Activated T-cell treated with anti-CD3 and anti-CD28 coated beads for 4 hours (primary cell): ENCODE data around the gene KCNG2.
"Not testable (repeated sequence)": the region's sequence is repeated elsewhere in the genome, so short reads cannot be mapped to it uniquely, and the experiment has no call there.

ENCODE experiments used
- DNase-seq: peaks from one replicate; pipeline ENCODE4 v3.0.0-alpha.2; 2020

Gene KCNG2

DNA sequence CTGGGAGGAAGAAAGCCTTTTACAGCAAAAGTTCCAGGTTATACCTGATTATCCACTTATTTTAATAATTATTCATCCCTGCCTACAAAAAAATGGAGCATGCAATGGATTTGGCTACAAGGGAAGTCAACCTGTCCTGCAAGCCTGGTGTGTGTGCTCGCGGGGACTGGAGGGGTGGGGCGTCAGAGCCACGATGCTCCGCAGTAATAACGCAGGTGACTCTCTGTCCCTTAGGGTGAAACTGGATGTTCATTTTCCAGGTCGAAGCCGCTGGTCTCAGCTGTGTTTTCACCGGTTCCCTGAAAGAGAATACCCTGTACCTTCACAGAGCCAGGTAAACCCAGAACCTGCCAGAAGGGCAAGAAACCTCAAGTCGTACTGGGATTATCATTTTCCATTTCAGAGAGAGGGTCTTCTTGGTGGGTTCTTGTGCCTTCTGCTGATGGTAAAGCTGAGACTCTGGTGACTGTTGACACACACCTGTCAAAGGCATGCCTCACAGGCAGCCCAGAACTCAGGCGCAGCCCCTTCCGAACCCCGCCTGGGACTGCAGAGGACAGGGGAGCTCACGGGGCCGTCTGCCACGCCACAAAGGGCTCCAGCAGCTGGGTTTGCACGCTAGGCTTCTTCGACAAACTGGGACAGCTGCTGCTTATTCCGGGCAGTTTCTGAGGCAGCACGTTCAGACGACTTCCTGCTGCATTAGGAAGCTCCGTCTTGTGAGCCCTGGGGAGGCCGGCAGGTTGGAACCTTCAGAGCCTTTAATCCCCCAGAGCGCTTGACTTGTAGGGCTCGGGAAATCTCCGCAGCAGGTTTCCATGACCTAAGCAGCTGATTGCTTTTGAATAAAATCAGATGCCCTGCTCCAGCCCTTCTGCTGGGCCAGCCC is 58.6 kb downstream of the KCNG2 start:
- no peak for DNase-seq

DNA sequence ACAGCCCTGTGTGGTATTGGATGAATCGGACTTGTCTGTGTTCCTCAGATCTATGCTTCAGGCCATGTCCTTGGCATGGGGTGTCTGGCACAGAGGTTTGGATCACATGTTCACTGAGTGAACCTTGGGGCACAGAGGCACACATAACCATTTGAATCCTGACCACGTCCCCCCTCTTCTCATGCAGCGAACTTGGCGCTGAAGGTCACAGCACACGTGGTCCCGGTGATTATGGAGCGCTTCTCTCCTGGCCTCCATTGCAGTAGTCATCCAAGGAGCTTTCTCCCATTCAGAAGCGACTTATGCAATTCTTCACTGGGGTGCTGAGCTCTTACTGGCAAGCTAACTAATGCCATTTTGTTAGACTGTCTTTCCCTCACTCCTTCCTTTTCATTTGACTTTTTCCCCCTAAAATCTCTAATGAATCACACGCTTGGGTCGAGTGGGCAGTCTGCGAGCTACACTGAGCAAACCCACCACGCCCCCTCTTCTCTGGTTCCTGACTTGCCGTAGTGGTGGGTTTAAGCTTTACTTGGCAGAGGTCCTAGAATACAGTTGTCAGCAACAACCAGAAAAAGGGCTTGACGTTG is 59.4 kb downstream of the KCNG2 start:
- no peak for DNase-seq

GRCh38 chr18:79859314-79859713 is 61.6 kb downstream of the KCNG2 start:
- DNase-seq: no peak

DNA sequence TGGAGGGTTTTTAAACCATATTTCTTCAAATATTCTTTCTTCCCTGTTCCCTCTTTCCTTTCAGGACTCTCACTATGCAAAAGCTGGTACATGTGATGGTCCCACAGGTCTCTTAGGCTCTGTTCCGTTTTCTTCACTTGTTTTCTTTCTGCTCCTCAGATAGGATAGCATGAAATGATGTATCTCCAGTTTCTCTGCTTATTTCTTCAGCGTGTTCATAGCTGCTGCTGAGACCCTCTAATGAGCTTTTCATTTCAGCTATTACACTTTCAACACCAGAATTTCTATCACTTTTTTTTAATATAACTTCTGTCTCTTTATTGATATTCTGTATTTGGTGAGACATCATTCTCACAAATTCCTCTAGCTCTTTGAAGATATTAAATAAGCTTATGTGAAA is 63.9 kb downstream of the KCNG2 start:
- no peak for DNase-seq

GRCh38 chr18:79862562-79862961 is 64.8 kb downstream of the KCNG2 start:
- DNase-seq: no peak

DNA sequence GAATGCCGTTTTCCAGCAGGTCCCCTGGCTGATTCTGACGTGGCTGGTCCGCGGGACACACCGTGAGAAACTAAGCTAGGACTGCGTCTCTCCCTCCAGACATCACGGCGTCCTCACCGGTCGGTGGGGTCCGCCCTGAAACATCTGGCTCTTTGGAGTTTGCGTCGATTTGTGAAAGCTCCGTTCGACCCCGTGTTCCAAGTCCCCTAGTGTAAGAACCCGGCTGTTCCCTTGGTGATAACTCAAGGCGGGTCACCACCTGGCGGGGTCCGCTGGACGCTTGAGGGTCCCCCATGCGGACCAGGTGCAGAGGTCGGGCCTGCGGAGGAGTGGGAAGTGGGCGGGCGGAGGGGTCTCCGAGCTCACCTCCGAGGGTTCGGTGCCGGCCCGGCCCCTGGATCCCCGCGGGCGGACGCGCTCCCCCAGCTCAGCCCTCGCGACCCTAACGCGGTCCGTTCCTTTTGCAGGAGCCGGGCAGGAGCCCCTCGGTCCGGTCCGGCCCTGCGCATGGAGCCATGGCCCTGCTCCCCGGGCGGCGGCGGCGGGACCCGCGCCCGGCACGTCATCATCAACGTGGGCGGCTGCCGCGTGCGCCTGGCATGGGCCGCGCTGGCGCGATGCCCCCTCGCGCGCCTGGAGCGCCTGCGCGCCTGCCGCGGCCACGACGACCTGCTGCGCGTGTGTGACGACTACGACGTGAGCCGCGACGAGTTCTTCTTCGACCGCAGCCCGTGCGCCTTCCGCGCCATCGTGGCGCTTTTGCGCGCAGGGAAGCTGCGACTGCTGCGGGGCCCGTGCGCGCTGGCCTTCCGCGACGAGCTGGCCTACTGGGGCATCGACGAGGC is 65.6 kb downstream of the KCNG2 start:
- no peak for DNase-seq

DNA sequence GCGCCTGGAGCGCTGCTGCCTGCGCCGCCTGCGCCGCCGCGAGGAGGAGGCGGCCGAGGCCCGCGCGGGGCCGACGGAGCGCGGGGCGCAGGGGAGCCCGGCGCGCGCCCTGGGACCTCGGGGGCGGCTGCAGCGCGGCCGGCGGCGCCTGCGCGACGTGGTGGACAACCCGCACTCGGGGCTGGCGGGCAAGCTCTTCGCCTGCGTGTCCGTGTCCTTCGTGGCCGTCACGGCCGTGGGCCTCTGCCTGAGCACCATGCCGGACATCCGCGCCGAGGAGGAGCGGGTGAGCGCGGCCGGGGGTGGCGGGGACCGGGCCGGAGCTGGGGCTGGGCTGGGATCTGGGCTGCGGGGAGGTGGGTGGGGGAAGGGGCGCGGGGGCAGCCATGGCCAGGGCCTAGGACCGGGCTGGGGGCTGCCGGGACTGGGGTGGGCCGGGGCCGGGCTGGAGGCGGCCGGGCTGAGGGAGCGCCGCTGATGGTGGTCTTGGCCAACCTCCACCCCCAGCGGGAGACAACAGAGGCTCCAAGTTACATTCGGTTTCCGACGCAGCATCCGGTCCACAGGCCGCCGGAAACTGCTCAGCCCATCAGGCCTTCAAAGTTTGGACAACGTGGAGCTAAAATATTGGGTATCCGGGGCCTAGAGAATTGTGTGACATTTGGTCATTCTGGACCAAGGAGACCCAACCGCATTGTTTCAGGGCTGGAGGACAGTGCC is 66.4 kb downstream of the KCNG2 start:
- DNase-seq: no peak

DNA sequence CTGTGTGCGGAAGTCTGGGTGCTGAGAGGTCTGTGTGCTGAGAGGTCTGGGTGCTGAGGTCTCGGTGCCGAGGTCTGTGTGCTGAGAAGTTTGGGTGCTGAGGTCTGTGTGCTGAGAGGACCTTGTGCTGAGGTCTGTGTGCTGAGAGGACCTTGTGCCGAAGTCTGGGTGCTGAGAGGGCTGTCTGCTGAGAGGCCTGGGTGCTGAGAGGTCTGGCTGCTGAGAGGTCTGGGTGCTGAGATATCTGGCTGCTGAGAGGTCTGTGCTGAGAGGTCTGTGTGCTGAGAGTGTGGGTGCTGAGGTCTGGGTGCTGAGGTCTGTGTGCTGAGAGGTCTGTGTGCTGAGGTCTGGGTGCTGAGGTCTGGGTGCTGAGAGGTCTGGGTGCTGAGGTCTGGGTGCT is 67.2 kb downstream of the KCNG2 start:
- not testable (repeated sequence) for DNase-seq

DNA sequence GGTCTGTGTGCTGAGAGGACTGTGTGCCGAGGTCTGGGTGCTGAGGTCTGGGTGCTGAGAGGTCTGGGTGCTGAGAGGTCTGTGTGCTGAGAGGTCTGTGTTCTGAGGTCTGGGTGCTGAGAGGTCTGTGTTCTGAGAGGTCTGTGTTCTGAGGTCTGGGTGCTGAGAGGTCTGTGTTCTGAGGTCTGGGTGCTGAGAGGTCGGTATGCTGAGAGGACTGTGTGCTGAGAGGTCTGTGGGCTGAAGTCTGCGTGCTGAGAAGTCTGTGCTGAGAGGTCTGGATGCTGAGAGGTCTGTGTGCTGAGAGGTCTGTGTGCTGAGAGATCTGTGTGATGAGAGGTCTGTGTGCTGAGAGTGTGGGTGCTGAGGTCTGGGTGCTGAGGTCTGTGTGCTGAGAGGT is 68.2 kb downstream of the KCNG2 start:
- DNase-seq: not testable (repeated sequence)

DNA sequence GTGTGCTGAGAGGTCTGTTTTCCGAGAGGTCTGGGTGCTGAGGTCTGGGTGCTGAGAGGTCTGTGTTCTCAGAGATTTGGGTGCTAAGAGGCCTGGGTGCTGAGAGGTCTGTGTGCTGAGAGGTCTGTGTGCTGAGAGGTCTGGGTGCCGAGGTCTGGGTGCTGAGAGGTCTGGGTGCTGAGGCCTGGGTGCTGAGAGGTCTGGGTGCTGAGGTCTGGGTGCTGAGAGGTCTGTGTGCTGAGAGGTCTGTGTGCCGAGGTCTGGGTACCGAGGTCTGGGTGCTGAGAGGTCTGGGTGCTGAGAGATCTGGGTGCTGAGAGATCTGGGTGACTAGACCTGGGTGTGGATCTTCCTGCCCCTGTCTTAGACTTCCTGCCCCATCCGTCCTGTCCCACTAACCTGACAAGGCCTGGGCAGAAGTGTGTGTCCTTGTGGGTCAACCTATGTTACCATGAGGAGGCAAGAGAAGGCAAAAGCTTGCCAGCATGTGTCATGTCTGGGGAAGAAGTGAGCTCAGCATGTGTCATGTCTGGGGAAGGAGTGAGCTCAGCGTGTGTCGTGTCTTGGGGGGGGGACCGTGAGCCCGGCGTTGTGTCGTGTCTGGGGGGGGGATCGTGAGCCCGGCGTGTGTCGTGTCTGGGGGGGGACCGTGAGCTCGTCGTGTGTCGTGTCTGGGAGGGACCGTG is 69.3 kb downstream of the KCNG2 start:
- no peak for DNase-seq

DNA sequence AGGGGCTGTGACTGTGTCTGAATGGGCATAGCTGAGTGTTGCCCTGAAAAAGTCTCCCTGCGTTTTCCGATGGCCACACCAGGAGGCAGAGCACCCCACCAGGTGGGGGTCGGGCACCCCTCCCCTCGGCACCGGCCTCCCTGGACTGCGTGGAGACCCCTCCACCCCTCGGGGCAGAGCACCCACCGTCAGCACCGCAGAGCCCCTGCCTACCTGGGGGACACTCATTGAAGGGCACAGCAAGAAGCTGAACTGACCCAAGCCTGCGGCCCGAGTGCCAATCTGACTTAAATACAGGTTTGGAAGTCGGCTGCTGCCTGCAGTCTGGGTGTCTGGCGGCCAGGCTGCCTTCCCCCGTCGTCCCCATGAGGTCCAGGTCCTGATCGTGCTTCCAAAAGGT is 69.9 kb downstream of the KCNG2 start:
- DNase-seq: no peak

GRCh38 chr18:79868168-79868784 is 70.5 kb downstream of the KCNG2 start:
- no peak for DNase-seq

DNA sequence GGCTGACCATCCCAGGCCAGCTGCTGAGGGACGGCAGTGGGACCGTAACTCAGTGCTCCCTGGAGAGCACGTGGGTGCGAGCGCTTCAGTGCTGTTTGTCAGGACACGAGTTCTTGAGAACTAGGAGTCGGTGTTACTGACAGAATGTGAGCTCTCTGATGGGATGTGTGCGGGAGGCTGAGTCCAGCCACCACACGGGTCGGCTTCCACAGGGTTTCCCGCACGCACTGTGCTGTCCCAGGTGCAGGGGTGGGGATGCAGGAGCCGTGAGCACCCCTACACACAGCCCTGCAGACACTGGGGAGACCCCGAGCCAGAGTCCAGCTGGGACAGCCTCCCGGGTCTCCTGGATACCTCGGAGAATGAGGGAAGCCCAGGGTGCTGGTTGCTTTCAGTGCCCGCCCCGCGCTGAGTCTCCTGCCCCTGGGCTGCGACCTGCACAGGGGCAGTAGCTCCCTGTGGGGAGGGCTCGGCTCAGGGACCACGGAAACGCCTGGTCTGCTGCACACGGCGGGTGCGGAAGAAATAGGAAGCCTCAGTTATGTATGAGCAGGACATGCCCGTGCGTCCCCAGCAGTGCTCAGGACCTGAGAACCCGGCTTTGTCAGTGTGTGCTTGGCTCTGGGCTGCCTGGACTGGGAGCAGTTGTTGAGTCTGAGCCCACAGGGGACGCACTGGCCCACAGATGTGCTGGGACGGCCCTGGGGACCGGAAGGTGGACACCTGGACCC is 71.2 kb downstream of the KCNG2 start:
- no peak for DNase-seq

DNA sequence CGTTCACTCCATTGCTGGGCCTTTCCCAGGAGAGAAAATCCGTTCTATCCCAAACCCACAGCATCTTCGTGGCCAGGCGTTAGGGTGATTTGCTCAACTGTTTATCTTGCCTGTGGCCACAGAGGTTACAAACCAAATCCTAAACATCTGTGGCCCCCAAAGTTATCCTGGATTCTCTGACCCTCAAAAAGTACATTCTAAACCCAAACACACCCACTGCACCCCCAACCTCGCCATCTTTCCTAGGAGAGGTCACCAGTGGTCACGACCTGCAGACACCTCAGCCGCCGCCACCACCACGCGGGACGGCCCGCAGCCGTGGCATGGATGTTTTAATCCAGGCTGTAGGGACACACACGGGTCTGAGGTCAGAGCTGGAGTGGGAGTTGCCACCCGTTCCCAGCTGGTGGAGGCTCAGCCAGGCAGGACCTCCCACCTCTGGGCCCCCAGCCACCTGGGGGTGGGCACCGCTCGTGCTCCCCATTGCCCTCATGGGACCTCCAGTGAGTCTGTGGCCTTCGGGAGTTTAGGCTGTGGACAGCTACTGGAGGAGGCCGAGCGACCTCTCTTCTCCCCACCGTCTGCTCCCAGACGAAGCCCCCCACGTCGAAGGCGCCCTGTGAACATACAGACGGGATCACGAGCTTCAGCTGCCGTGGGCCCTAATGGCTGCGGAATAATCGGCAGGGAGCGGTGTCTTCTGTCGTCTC is 72.0 kb downstream of the KCNG2 start:
- DNase-seq: no peak

GRCh38 chr18:79870301-79871025 is 72.7 kb downstream of the KCNG2 start:
- no peak for DNase-seq

GRCh38 chr18:79871026-79871390 is 73.3 kb downstream of the KCNG2 start:
- DNase-seq: no peak

- no peak for DNase-seq
Observed at GRCh38 chr18:79871481-79872091, 73.8 kb downstream of the KCNG2 start.

GRCh38 chr18:79872527-79873444 is 75.0 kb downstream of the KCNG2 start:
- DNase-seq: no peak
